GM12878 (cell line): Measurements from ENCODE around the gene GATA3. TPM values are rescaled to one million over a fixed set of nuclear protein-coding genes. Genes with fewer than 3 reads are reported as not detected.

Experiments
- ATAC-seq: fragments of 200-7000 bp; cut with Tn5 transposase; 3 replicates; pipeline ENCODE4 v1.9.1; 2020; ENCODE audit warnings: mild to moderate bottlenecking, moderate library complexity
- BruUV-seq: library from RNA; stranded (reverse); fragments of 400-500 nt; replicated peaks from 2 replicates; lab custom pipeline; 2021; lab: Mats Ljungman, UMichigan
- CTCF ChIA-PET: fragments of 300-600 bp; sonication (Branson Sonifier 250); formaldehyde crosslinking; extraction: SDS; loops from one replicate; lab custom pipeline; 2021; ENCODE audit warnings: inconsistent platforms; lab: Yijun Ruan, JAX
- POLR2A ChIA-PET: fragments of 350-600 bp; formaldehyde crosslinking; extraction: SDS; loops from one replicate; lab custom pipeline; 2021; ENCODE audit warnings: inconsistent platforms; lab: Charles Lee
- RAD21 ChIA-PET: fragments of 300-600 bp; sonication (Branson Sonifier 250); formaldehyde crosslinking; loops from one replicate; lab custom pipeline; 2023; ENCODE audit warnings: antibody characterized with exemption; ENCODE audit not compliant: unreplicated experiment; lab: Charles Lee
- SMC1A ChIA-PET: fragments of 300-600 bp; sonication (Branson Sonifier 250); formaldehyde crosslinking; loops from one replicate; lab custom pipeline; 2023; ENCODE audit not compliant: unreplicated experiment, uncharacterized antibody; lab: Charles Lee
- DNase-seq: peaks from one replicate; pipeline ENCODE4 v3.0.0-alpha.2; 2011; ENCODE audit warnings: low read depth, low spot score
- FAIRE-seq: peaks from 3 replicates; lab custom pipeline; 2011; peaks lifted over from hg19 to GRCh38; lab: Jason Lieb, UNC
- H2AFZ ChIP-seq: 2 replicates; pipeline ENCODE4 v1.6.0; 2011; ENCODE audit warnings: low read depth, low read length, control low read depth; ENCODE audit not compliant: control insufficient read depth
- H3K27ac ChIP-seq: 2 replicates; pipeline ENCODE4 v1.5.1; 2011; ENCODE audit warnings: control low read depth; ENCODE audit not compliant: control insufficient read depth, insufficient read depth
- H3K27me3 ChIP-seq, 2 experiments: replicated peaks in 1 of 2; 2 replicates each; pipeline versions ENCODE4 v1.6.0 to v1.6.1; 2011; ENCODE audit warnings: low read length in 1 of 2; ENCODE audit not compliant: control insufficient read depth in 2 of 2, insufficient read depth in 2 of 2
- H3K36me3 ChIP-seq, 2 experiments: 2 replicates each; pipeline ENCODE4 v1.5.1; 2011; ENCODE audit warnings: low read length in 1 of 2; ENCODE audit not compliant: control insufficient read depth in 2 of 2, insufficient read depth in 2 of 2
- H3K4me1 ChIP-seq: 2 replicates; pipeline ENCODE4 v1.6.1; 2011; ENCODE audit warnings: mild to moderate bottlenecking, low read length, moderate library complexity, mixed read lengths; ENCODE audit not compliant: control insufficient read depth, insufficient read depth
- H3K4me2 ChIP-seq: 2 replicates; pipeline ENCODE4 v1.6.0; 2011; ENCODE audit warnings: control low read depth; ENCODE audit not compliant: control insufficient read depth, insufficient read depth
- H3K4me3 ChIP-seq: fragments of 200-600 bp; sonication (generic); 2 replicates; pipeline ENCODE4 v1.5.1; 2016
- H3K79me2 ChIP-seq: 2 replicates; pipeline ENCODE4 v1.6.0; 2011; ENCODE audit warnings: low read length; ENCODE audit not compliant: control insufficient read depth, insufficient read depth
- H3K9ac ChIP-seq: 2 replicates; pipeline ENCODE4 v1.8.0; 2011; ENCODE audit warnings: low read length, control low read depth, mixed read lengths; ENCODE audit not compliant: control insufficient read depth, insufficient read depth
- H3K9me3 ChIP-seq: replicated peaks from 3 replicates; pipeline ENCODE4 v1.5.1; 2011; ENCODE audit warnings: mild to moderate bottlenecking, low read length; ENCODE audit not compliant: control insufficient read depth, insufficient read depth
- H4K20me1 ChIP-seq: 2 replicates; pipeline ENCODE4 v1.6.0; 2011; ENCODE audit not compliant: control insufficient read depth, insufficient read depth
- CEBPB ChIP-seq, 2 experiments: fragments of 150-350 bp in 1 of 2; IDR thresholded peaks; 2 replicates each; pipeline ENCODE4 v1.6.1; 2012 to 2014; ENCODE audit warnings: low read depth in 2 of 2, low read length in 2 of 2, borderline replicate concordance in 1 of 2, inconsistent platforms in 1 of 2
- IRF4 ChIP-seq: IDR thresholded peaks from 2 replicates; pipeline ENCODE4 v1.6.1; 2011; ENCODE audit warnings: low read depth, low read length
- MTA3 ChIP-seq: IDR thresholded peaks from 2 replicates; pipeline ENCODE4 v1.6.1; 2012; ENCODE audit warnings: low read length, inconsistent platforms, borderline replicate concordance
- NFYA ChIP-seq: IDR thresholded peaks from 2 replicates; pipeline ENCODE4 v1.6.1; 2011; ENCODE audit warnings: low read depth, mild to moderate bottlenecking, low read length, improper control_type of control experiment, borderline replicate concordance
- NR2C1 ChIP-seq: fragments of 450-650 bp; IDR thresholded peaks from 2 replicates; pipeline ENCODE4 v1.6.1; 2017; ENCODE audit warnings: antibody characterized with exemption, mild to moderate bottlenecking, moderate library complexity
- NR2C2 ChIP-seq: IDR thresholded peaks from 2 replicates; pipeline ENCODE4 v1.6.1; 2011; ENCODE audit warnings: borderline replicate concordance, low read depth; ENCODE audit not compliant: control insufficient read depth, insufficient read length
- POU2F2 ChIP-seq: IDR thresholded peaks from 3 replicates; pipeline ENCODE4 v1.6.1; 2011; ENCODE audit warnings: low read depth, mild to moderate bottlenecking, low read length, borderline replicate concordance
- RBBP5 ChIP-seq: fragments of 200-600 bp; sonication (generic); conservative IDR thresholded peaks from 2 replicates; pipeline ENCODE4 v1.6.1; 2016
- RELA ChIP-seq: fragments of 450-650 bp; IDR thresholded peaks from 2 replicates; pipeline ENCODE4 v1.8.0; 2014; ENCODE audit warnings: borderline replicate concordance; ENCODE audit not compliant: partially characterized antibody
- SIN3A ChIP-seq: IDR thresholded peaks from 2 replicates; pipeline ENCODE4 v1.6.1; 2012; ENCODE audit warnings: low read depth, low read length, improper control_type of control experiment
- YY1 ChIP-seq: IDR thresholded peaks from 2 replicates; pipeline ENCODE4 v1.6.1; 2011; ENCODE audit warnings: low read depth, mild to moderate bottlenecking, low read length
- WGBS: methylation state at CpG from one replicate; pipeline ENCODE4 v1.1.6; 2016; ENCODE audit warnings: low lambda C conversion rate; ENCODE audit not compliant: insufficient replicate concordance, insufficient coverage; ENCODE audit errors: missing lambda C conversion rate; 5-methylcytosine and 5-hydroxymethylcytosine counted together
- in situ Hi-C: fragments of 300-500 bp; cut with MboI; formaldehyde crosslinking; loops from 9 replicates; pipeline ENCODE4 v1.14.3; 2018; ENCODE audit warnings: mixed read lengths
- intact Hi-C: fragments of 100-400 bp; cut with micrococcal nuclease; formaldehyde crosslinking; loops from one replicate; pipeline ENCODE4 v1.14.2; 2022; ENCODE audit not compliant: unreplicated experiment
- polyA plus RNA-seq, 11 experiments: library from polyadenylated mRNA; depleted of rRNA in 4 of 11; unstranded in 6 of 11; stranded (reverse) in 5 of 11; fragments of >200 nt; fragmentation: Nextera tagmentation in 4 of 11; fragmentation: Illumina TruSeq in 1 of 11; extraction: Ambion mirVana in 4 of 11; extraction: Trizol in 1 of 11; gene quantifications; 1 replicate in 1 of 11; 2 replicates in 10 of 11; pipeline versions ENCODE4 v1.2.1 to v1.2.3, GENCODE V29; 2011 to 2016; ENCODE audit warnings: inconsistent platforms in 2 of 11, missing spikeins in 2 of 11, low read depth in 1 of 11
- total RNA-seq, 4 experiments: library from RNA; depleted of rRNA in 3 of 4; stranded (reverse); fragments of >200 nt in 3 of 4; fragmentation: Illumina TruSeq in 1 of 4; extraction: Trizol in 1 of 4; gene quantifications; 2 replicates each; pipeline versions ENCODE4 v1.2.1 to v1.2.3, GENCODE V29; 2013 to 2021
- TF ChIP-seq, protein P1 (sequence below): IDR thresholded peaks from 2 replicates; pipeline ENCODE4 v1.6.1; 2012; ENCODE audit warnings: improper control_type of control experiment, low read depth, low read length; ENCODE audit not compliant: insufficient replicate concordance
- TF ChIP-seq, protein P2 (sequence below): fragments of 450-650 bp; formaldehyde crosslinking; IDR thresholded peaks from 2 replicates; pipeline ENCODE4 v1.4.0; 2022; ENCODE audit warnings: mild to moderate bottlenecking, moderate library complexity
- TF ChIP-seq, protein P3 (sequence below): IDR thresholded peaks from 2 replicates; pipeline ENCODE4 v1.6.1; 2012; ENCODE audit warnings: low read length, inconsistent platforms

The GATA3 gene
- total and polyA plus RNA-seq, 10 of the 15 experiments (the other 5 are each of a cell fraction or from before 2014, with no cell fraction given) = 0.08 to 0.80 (median 0.29) TPM

DNA sequence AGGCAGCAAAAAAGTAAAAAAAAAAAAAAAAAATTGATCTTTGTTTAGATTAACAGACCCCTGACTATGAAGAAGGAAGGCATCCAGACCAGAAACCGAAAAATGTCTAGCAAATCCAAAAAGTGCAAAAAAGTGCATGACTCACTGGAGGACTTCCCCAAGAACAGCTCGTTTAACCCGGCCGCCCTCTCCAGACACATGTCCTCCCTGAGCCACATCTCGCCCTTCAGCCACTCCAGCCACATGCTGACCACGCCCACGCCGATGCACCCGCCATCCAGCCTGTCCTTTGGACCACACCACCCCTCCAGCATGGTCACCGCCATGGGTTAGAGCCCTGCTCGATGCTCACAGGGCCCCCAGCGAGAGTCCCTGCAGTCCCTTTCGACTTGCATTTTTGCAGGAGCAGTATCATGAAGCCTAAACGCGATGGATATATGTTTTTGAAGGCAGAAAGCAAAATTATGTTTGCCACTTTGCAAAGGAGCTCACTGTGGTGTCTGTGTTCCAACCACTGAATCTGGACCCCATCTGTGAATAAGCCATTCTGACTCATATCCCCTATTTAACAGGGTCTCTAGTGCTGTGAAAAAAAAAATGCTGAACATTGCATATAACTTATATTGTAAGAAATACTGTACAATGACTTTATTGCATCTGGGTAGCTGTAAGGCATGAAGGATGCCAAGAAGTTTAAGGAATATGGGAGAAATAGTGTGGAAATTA lies 19.4 kb downstream of the GATA3 start:
- in situ Hi-C loops = no loop called here
- H3K4me1 ChIP-seq = peaks cover 7% of the 10 kb centered on the region
- H3K27ac ChIP-seq = no peak overlapping the region
- no peak for DNase-seq
- no peaks in the 10 kb centered on the region for H4K20me1 ChIP-seq
- no peaks in the 10 kb centered on the region for H3K27me3 ChIP-seq
- POLR2A ChIA-PET = interaction anchor here (0.7 kb wide), 1 partner anchor 10 kb away, joined by 4 read pairs; no protein-coding TSS in a partner anchor
- no peaks in the 10 kb centered on the region for H3K9me3 ChIP-seq
- H3K79me2 ChIP-seq = no peaks in the 10 kb centered on the region
- H3K4me3 ChIP-seq = no peak overlapping the region
- RAD21 ChIA-PET = no interaction called here
- no peak overlapping the region for H3K4me2 ChIP-seq
- intact Hi-C loops = no loop called here
- no peaks in the 10 kb centered on the region; a peak in 1 of 4 replicates for H3K36me3 ChIP-seq
- WGBS = 28% methylated on average over 15 of the region's 15 CpGs
- no peak for ATAC-seq
- no peak overlapping the region for H3K9ac ChIP-seq
- CTCF ChIA-PET = no interaction called here
- FAIRE-seq = no peak
- no peak overlapping the region for H2AFZ ChIP-seq
- SMC1A ChIA-PET = interaction anchor here (0.6 kb wide), 1 partner anchor 384 kb away, joined by 3 read pairs; no protein-coding TSS in a partner anchor
- BruUV-seq = no TSS peak
- no peak for TF ChIP-seq MTA3
- TF ChIP-seq IRF4 = no peak
- TF ChIP-seq YY1 = no peak
- TF ChIP-seq CEBPB (IDR thresholded peaks at IDR 0.05; ENCODE audit: borderline replicate concordance in 1 of 2, low read depth in 2 of 2, low read length in 2 of 2) = no peak
- TF ChIP-seq RBBP5 = no peak
- TF ChIP-seq SIN3A = no peak
- no peak for TF ChIP-seq NR2C2
- TF ChIP-seq, protein P1, sequence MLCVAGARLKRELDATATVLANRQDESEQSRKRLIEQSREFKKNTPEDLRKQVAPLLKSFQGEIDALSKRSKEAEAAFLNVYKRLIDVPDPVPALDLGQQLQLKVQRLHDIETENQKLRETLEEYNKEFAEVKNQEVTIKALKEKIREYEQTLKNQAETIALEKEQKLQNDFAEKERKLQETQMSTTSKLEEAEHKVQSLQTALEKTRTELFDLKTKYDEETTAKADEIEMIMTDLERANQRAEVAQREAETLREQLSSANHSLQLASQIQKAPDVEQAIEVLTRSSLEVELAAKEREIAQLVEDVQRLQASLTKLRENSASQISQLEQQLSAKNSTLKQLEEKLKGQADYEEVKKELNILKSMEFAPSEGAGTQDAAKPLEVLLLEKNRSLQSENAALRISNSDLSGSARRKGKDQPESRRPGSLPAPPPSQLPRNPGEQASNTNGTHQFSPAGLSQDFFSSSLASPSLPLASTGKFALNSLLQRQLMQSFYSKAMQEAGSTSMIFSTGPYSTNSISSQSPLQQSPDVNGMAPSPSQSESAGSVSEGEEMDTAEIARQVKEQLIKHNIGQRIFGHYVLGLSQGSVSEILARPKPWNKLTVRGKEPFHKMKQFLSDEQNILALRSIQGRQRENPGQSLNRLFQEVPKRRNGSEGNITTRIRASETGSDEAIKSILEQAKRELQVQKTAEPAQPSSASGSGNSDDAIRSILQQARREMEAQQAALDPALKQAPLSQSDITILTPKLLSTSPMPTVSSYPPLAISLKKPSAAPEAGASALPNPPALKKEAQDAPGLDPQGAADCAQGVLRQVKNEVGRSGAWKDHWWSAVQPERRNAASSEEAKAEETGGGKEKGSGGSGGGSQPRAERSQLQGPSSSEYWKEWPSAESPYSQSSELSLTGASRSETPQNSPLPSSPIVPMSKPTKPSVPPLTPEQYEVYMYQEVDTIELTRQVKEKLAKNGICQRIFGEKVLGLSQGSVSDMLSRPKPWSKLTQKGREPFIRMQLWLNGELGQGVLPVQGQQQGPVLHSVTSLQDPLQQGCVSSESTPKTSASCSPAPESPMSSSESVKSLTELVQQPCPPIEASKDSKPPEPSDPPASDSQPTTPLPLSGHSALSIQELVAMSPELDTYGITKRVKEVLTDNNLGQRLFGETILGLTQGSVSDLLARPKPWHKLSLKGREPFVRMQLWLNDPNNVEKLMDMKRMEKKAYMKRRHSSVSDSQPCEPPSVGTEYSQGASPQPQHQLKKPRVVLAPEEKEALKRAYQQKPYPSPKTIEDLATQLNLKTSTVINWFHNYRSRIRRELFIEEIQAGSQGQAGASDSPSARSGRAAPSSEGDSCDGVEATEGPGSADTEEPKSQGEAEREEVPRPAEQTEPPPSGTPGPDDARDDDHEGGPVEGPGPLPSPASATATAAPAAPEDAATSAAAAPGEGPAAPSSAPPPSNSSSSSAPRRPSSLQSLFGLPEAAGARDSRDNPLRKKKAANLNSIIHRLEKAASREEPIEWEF = no peak
- TF ChIP-seq, protein P2, sequence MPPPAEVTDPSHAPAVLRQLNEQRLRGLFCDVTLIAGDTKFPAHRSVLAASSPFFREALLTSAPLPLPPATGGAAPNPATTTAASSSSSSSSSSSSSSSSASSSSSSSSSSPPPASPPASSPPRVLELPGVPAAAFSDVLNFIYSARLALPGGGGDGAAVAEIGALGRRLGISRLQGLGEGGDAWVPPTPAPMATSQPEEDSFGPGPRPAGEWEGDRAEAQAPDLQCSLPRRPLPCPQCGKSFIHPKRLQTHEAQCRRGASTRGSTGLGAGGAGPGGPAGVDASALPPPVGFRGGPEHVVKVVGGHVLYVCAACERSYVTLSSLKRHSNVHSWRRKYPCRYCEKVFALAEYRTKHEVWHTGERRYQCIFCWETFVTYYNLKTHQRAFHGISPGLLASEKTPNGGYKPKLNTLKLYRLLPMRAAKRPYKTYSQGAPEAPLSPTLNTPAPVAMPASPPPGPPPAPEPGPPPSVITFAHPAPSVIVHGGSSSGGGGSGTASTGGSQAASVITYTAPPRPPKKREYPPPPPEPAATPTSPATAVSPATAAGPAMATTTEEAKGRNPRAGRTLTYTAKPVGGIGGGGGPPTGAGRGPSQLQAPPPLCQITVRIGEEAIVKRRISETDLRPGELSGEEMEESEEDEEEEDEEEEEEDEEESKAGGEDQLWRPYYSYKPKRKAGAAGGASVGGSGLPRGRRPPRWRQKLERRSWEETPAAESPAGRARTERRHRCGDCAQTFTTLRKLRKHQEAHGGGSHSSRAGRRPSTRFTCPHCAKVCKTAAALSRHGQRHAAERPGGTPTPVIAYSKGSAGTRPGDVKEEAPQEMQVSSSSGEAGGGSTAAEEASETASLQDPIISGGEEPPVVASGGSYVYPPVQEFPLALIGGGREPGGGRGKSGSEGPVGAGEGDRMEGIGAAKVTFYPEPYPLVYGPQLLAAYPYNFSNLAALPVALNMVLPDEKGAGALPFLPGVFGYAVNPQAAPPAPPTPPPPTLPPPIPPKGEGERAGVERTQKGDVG (CRISPR knock-in tag) = no peak
- no peak for TF ChIP-seq NFYA
- no peak for TF ChIP-seq NR2C1
- TF ChIP-seq, protein P3, sequence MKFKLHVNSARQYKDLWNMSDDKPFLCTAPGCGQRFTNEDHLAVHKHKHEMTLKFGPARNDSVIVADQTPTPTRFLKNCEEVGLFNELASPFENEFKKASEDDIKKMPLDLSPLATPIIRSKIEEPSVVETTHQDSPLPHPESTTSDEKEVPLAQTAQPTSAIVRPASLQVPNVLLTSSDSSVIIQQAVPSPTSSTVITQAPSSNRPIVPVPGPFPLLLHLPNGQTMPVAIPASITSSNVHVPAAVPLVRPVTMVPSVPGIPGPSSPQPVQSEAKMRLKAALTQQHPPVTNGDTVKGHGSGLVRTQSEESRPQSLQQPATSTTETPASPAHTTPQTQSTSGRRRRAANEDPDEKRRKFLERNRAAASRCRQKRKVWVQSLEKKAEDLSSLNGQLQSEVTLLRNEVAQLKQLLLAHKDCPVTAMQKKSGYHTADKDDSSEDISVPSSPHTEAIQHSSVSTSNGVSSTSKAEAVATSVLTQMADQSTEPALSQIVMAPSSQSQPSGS = no peak
- TF ChIP-seq POU2F2 = no peak
- no peak for TF ChIP-seq RELA
